Tibial nerve (tissue), 4 donors: ENCODE results near the gene CEP164.

Source experiments
- CTCF ChIP-seq, 5 experiments: fragments of 200-600 bp in 3 of 5; fragments of 450-650 bp in 2 of 5; sonication (generic) in 3 of 5; IDR thresholded peaks; one replicate each; pipeline ENCODE4 v1.5.1; 2016 to 2019; ENCODE audit warnings: antibody characterized with exemption in 5 of 5, mild to moderate bottlenecking in 3 of 5, moderate library complexity in 2 of 5
- EP300 ChIP-seq, 2 donors: sonication (generic); formaldehyde crosslinking; IDR thresholded peaks; one replicate each; pipeline ENCODE4 v1.6.1; 2017; ENCODE audit warnings: antibody characterized with exemption in 2 of 2, mild to moderate bottlenecking in 1 of 2
- POLR2A ChIP-seq, 2 donors: fragments of 450-650 bp; IDR thresholded peaks; one replicate each; pipeline ENCODE4 v1.6.1; 2017; ENCODE audit warnings: antibody characterized with exemption in 2 of 2, mild to moderate bottlenecking in 2 of 2, moderate library complexity in 2 of 2

GRCh38 chr11:117414724-117415123 lies 87.1 kb downstream of the CEP164 start:
- TF ChIP-seq CTCF (IDR thresholded peaks at IDR 0.05), result no peak
- no peak for TF ChIP-seq POLR2A (IDR thresholded peaks at IDR 0.05)
- TF ChIP-seq EP300 (IDR thresholded peaks at IDR 0.05), result no peak
